M059J (cell line): Measurements from ENCODE around the gene EEPD1. TPM values are rescaled to one million over a fixed set of nuclear protein-coding genes. Genes with fewer than 3 reads are reported as not detected.
A peak's percentile ranks its signal among the peaks of the same experiment; 100 is the strongest.
"Not testable (repeated sequence)": the region's sequence is repeated elsewhere in the genome, so short reads cannot be mapped to it uniquely, and the experiment has no call there.

Source experiments
- DNase-seq: peaks from one replicate; pipeline ENCODE4 v3.0.0-alpha.2; 2012; ENCODE audit warnings: low read depth
- total RNA-seq: library from RNA; depleted of rRNA; stranded (reverse); fragments of >200 nt; shearing (Covaris generic); gene quantifications from 2 replicates; pipeline ENCODE4 v1.2.3, GENCODE V29; 2014

Gene EEPD1
- total RNA-seq, 1 experiment from 2014 or later, result 12.3 TPM

GRCh38 chr7:36128448-36129047 is 24.5 kb upstream of the EEPD1 start:
- peak; percentile 95 for DNase-seq

- peak; percentile 50 for DNase-seq
Observed at GRCh38 chr7:36129048-36129534, 24.0 kb upstream of the EEPD1 start.

GRCh38 chr7:36130236-36130945 is 22.7 kb upstream of the EEPD1 start:
- no peak for DNase-seq

DNA sequence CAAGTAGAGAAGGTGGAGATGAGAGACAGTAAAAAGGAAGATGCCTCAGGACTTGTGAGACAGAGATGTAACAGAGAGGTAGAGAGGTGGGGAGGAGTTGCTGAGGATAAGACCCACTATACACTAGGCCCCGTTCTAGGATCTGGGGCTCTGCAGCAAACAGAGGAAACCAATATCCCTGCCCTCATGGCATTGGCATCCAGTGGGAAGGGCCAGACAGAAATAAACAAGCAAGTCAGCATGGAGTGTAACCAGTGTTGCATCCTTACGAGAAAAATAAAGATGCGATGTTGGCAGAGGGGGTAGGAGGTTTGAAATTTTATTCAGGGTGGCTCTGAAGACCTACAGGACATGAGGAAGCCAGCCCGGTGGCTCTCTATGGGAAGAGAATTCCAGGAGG is 22.0 kb upstream of the EEPD1 start:
- DNase-seq, result no peak

GRCh38 chr7:36131499-36131898 is 21.6 kb upstream of the EEPD1 start:
- DNase-seq, result no peak

- no peak for DNase-seq
Observed at GRCh38 chr7:36132012-36132411, 21.0 kb upstream of the EEPD1 start.

- DNase-seq, result no peak
Observed at GRCh38 chr7:36135700-36136099, 17.4 kb upstream of the EEPD1 start.

DNA sequence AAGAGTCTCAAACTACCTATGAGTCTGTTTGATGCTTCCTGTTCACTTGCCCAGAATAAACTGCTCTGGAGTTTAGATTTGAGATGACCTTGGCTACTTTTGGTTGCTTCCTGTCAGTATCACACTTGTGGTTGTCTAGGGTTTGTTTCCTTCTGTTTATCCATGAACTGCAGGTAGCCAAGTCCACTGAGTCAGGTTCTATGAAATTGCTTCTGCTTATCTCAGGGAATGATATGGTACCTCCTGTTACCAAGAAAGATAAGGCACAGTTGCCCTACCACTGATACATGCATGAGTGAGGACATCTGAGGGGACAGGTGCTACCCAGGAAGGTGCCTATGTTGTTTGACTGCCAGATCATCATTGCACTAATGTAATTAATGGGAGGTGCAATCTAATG is 15.8 kb upstream of the EEPD1 start:
- no peak for DNase-seq

DNA sequence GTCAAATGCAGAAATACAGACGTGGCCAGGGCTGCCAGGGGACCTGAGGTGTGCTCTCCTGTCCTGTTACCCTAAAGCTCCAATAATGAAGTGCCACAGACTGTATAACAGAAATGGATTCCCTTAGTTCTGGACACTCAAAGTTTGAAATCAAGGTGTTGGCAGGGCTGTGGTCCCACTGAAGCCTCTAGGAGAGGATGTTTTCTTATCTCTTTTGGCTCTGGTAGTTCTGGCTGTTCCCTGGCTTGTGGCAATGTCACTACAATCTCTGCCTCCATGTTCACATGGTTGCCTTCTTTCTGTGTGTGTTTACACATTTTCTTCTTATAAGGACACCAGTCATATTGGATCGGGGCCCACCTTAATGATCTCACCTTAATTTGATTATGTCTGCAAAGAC is 15.3 kb upstream of the EEPD1 start:
- no peak for DNase-seq

GRCh38 chr7:36138209-36138608 is 14.8 kb upstream of the EEPD1 start:
- DNase-seq, result no peak

DNA sequence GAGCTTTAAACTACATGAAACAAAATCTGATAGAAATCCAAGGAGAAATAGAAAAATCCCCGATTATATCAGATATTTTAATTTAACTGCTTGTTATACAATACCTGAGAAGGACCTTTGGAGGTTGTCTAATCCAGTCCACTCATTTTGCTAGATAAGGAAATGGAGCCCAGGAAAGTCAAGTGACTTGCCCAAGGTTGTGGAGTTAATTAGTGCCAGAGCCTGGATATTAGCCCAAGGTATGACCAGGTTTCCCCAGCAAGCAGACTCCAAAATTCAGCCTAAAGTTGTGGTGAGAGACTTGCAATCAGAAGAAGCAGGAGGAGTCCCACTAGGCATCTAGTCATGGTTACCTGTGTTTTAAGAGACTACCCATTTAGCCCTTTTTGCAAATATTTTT is 11.7 kb upstream of the EEPD1 start:
- DNase-seq, result no peak

GRCh38 chr7:36141850-36142249 is 11.2 kb upstream of the EEPD1 start:
- no peak for DNase-seq

DNA sequence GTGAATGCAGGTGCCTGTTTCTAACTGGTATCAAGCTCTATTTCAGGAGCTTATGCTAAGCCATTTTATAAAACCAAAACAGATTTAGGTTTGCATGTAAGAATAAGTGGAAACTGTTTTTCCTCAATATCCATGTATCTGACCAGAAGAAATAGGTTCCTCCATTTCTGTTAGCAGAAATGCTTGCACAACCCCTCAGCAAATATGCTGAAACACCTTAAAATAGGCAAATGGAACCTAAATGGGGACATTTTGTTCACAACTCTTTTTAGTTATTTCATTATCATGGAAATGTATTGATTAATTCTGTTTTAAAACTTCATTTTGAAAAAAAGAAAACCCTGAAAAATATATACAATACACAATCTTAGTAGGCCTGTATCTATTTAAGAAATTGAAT is 8.9 kb upstream of the EEPD1 start:
- DNase-seq, result no peak

DNA sequence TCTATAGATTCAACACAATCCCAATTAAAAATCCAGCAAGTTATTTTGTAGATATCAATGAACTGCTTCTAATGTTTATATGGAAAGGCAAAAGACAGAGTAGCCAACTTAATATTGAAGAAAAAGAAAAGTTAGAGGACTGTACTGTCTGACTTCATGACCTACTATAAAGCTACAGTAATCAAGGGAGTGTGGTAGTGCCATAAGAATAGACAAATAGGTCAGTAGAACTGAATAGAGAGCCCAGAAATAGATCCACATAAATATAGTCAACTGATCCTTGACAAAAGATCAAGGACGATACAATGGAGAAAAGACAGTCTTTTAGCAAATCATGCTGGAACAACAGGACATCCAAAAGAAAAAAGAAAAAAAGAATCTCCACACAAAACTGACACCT is 7.4 kb upstream of the EEPD1 start:
- DNase-seq, result no peak

GRCh38 chr7:36147361-36147760 is 5.7 kb upstream of the EEPD1 start:
- no peak for DNase-seq

GRCh38 chr7:36148422-36149065 is 4.5 kb upstream of the EEPD1 start:
- no peak for DNase-seq

DNA sequence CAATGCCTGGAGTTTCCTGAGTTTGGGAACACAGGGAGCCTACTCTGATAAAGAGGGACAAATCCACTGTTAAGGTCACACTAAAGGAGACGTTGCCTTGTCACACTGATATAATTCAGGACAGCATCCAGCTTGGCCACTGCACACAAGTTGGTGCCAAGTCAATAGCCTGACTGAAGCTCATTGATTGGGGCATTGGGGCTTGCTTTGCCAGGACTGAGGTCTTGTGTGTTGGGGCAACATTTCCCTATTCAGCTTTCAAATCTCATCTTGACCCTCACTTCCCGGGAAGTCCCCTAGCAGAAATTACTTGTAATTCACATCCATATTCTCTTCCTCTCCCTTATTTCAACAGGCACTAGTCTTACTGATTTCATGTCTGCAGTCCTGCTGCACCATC is 3.8 kb upstream of the EEPD1 start:
- not testable (repeated sequence) for DNase-seq

DNA sequence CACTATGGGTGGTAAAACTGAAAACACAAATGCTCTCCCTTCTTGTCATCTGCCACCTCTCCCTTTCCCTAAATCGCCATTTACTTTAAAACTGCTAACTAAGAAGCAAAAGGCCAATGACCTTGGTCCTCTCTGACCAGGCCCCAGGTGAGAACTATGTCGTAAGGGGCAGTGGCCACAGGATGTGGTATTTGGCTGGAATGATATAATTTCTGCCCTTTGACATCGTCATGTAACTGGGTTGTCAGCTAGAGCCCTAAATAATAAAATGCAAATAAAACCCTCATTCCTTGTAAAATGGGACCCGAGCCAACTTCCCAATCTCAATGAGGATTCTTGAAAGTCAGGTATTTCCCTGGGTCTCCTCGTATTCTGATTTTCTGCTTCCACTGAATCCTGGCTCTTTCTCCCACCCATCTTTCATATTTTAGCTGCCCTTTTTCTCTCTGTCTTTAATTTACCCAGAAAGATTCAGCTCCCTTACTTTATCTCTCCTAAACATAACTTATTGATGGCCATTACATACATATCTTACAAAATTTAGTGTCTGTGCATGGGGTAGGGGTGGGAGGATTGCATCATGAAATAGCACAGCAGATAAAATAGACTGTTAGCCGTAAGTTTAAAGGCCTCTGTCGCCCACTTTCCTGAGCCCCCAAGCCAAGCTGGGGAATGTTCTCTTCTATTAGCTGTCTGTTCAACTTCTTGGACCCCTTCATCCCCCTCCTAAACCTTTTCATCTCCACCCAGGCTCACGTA is 3.2 kb upstream of the EEPD1 start:
- DNase-seq, result no peak

DNA sequence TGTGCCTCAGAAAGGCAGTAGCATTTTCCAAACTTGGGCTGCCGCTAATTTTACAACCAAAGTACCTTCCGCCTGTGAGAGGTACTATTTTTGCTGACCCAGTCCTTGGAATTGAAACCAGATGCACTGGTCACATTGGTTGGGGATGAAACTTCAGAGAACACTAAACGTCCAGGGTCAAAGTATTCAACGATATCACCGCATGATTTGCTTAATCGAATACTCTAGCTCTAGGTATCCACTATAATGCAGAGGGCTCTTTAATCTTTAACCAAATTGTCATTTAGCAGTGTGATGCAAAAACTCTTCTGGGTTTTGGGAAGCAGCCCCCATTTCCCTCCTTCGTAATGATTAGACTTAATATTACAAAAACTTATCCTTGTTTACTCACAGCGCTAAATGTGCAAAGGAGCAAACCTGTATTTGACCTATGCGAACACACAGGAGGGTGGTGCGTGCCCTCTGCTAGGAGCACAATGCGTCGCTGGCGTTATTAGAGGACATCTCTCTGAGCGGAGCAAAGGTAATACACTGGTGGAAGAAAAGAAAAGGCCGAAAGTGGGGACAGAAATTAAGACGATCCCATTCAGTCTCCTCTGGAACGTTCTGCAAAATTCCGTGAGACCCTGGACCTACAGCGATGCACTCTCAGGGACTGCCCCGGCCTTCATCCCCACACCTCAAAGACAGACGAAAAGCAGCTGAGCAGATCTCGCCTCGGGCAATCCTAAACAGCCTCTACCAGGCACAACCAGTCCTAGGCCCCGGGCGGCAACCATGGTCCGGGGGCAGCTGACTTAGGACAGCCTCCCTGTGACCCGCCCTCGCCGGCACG is 916 bp upstream of the EEPD1 start:
- DNase-seq, result no peak

DNA sequence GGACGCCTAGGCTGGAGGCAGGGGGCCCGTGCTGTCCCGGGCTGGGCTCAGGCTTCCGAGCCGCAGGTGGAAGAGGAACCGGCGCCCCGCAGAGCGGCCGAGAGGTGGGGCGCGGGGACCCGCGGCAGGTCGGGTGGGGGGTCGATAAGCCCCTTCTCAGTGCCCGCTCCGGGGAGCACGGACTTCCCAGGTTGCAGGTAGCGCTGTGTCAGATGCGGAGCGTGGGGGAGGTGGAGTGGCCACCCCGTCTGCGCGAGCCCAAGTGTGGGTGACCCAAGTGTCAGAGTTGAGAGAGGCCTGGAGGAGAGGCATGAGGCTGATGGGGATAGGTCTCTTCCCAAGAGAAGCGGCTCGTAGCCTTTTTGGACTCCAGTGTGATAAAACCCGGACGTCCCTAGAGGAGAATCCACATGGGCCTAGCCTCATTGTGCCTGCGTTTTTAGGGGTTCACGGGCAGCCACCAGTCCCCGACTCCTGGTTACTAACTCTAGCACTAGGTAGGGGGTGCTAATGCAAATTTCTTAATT is 580 bp downstream of the EEPD1 start:
- DNase-seq, result peak; percentile 24
